Measurements from ENCODE around the gene GPRC5B.
A peak's percentile ranks its signal among the peaks of the same experiment; 100 is the strongest.

GPRC5B gene

DNA sequence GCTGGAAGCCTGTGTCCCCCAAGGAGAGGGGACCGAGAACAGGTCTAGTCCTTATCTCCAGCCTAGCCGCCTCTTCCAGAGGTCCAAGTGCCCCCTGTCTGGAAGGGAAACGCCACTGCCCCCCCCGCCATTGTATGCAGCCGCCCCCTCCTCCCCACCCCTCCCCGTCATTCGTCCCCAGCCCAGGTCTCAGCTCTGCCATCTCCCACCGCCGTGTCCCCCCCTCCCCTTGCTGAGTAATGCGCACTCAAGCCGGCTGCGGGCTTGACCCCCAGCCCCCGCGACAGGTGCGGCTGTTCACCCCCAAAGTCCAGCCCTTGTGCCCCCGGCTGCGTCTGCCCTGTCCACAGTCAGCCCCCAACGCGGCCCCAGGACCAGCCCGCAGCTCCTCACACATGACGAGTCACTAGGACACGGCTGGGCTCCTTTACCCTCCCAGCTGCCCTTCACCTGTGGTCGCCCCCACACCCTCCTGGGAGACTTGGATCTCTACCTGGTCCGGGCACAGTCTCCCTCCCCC is 622 bp downstream of the GPRC5B start:
- TF ChIP-seq, protein P1, sequence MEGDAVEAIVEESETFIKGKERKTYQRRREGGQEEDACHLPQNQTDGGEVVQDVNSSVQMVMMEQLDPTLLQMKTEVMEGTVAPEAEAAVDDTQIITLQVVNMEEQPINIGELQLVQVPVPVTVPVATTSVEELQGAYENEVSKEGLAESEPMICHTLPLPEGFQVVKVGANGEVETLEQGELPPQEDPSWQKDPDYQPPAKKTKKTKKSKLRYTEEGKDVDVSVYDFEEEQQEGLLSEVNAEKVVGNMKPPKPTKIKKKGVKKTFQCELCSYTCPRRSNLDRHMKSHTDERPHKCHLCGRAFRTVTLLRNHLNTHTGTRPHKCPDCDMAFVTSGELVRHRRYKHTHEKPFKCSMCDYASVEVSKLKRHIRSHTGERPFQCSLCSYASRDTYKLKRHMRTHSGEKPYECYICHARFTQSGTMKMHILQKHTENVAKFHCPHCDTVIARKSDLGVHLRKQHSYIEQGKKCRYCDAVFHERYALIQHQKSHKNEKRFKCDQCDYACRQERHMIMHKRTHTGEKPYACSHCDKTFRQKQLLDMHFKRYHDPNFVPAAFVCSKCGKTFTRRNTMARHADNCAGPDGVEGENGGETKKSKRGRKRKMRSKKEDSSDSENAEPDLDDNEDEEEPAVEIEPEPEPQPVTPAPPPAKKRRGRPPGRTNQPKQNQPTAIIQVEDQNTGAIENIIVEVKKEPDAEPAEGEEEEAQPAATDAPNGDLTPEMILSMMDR (IDR thresholded peaks at IDR 0.05; ENCODE audit: low read length), result no peak
- TF ChIP-seq EZH2 (optimal IDR thresholded peaks at IDR 0.05; ENCODE audit: low read depth, low read length) (no peak), EZH2phosphoT487 (IDR thresholded peaks at IDR 0.05; ENCODE audit: low read length) (no peak)
- DNase-seq, result no peak
- Histone ChIP-seq H3K4me2 (ENCODE audit: low read depth, low read length) (peak overlapping the region; percentile 92; the same call in 1 of the 2 replicates), H4K20me1 (ENCODE audit: insufficient read depth, low read length) (no peaks in the 10 kb centered on the region), H3K4me3 (ENCODE audit: low read length) (peak overlapping the region; percentile 59; the same call in 1 of the 2 replicates), H3K27me3 (replicated peaks; ENCODE audit: insufficient read depth, low read length) (peaks cover 19% of the 10 kb centered on the region), H3K9me2 (replicated peaks; ENCODE audit: insufficient read depth, low read length) (no peaks in the 10 kb centered on the region), H2AFZ (ENCODE audit: low read length) (no peak overlapping the region), H3K79me2 (ENCODE audit: low read length) (no peaks in the 10 kb centered on the region), H3K36me3 (replicated peaks; ENCODE audit: insufficient read depth, low read length) (no peaks in the 10 kb centered on the region), H3F3A (ENCODE audit: insufficient read depth, low read length) (no peaks in the 10 kb centered on the region), H3K9me3 (replicated peaks; ENCODE audit: insufficient read depth, low read length) (no peaks in the 10 kb centered on the region), H3K9ac (ENCODE audit: low read length) (no peak overlapping the region), H3K27ac (ENCODE audit: low read length) (no peak overlapping the region), H3K4me1 (ENCODE audit: low read length) (0 out of 2 replicates have a peak, but pooled peaks cover 3% of the 10 kb centered on the region)

DNA sequence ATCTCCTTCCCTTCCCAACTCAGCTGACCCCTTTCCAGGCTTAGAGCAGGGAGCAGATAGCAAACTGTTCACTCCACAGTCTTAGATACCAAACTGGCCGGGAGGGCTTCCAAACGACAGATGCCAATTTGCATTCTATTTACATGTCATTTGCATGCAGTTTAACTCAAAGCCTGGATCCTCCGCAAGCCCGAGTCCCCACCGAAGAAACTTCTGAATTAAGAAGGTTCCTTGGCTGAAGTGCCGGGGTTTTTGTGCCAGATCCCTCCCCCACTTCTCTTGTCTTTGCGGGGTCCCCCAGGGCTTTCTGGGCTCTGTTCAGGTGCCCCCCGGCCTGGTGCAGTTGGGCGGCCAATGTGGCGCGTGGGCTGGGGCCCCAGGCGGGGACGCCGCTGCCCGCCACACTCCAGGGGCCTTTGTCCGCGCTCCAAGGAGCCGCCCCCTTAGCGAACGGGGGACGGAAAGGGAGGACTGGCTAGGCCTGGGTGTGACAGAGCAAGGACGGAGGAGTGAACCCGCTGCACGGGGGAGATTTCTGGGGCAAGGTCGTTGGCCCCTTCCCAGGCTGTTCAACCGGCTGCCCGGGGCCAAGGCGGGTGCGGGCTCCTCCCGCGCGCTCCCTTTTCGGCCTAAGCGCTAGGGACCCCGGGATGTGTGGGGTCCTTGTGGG is 1.2 kb downstream of the GPRC5B start:
- Histone ChIP-seq H4K20me1 (ENCODE audit: insufficient read depth, low read length) (no peaks in the 10 kb centered on the region), H3K9ac (ENCODE audit: low read length) (no peak overlapping the region), H3K9me3 (replicated peaks; ENCODE audit: insufficient read depth, low read length) (no peaks in the 10 kb centered on the region), H3K9me2 (replicated peaks; ENCODE audit: insufficient read depth, low read length) (no peaks in the 10 kb centered on the region), H3K27me3 (replicated peaks; ENCODE audit: insufficient read depth, low read length) (peaks cover 19% of the 10 kb centered on the region), H3K79me2 (ENCODE audit: low read length) (no peaks in the 10 kb centered on the region), H3K4me2 (ENCODE audit: low read depth, low read length) (no peak overlapping the region), H3F3A (ENCODE audit: insufficient read depth, low read length) (no peaks in the 10 kb centered on the region), H3K4me1 (ENCODE audit: low read length) (0 out of 2 replicates have a peak, but pooled peaks cover 3% of the 10 kb centered on the region), H2AFZ (ENCODE audit: low read length) (no peak overlapping the region), H3K27ac (ENCODE audit: low read length) (no peak overlapping the region), H3K4me3 (ENCODE audit: low read length) (no peak overlapping the region), H3K36me3 (replicated peaks; ENCODE audit: insufficient read depth, low read length) (no peaks in the 10 kb centered on the region)
- TF ChIP-seq EZH2phosphoT487 (IDR thresholded peaks at IDR 0.05; ENCODE audit: low read length) (no peak), EZH2 (optimal IDR thresholded peaks at IDR 0.05; ENCODE audit: low read depth, low read length) (no peak)
- TF ChIP-seq, protein P1 (IDR thresholded peaks at IDR 0.05; ENCODE audit: low read length), result no peak
- no peak for DNase-seq

DNA sequence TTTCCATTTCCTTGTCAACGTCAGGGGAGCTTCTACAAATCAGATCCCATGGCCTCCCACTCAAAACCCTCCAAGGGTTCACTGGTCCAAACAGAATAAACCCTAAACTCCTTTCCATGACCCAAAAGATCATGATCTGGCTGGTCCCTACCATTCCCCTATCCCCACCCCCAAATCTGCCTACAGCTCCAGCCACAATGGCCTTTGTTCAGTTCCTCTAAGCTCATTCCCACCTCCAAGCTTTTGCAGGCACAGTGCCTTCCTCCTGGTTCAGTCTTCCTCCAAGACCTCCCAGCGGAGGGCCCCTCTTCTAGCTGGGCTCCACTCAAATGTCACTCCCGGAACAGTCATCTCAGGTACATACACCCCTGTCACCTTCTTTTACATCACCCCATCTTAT is 2.0 kb downstream of the GPRC5B start:
- Histone ChIP-seq H3K9ac (ENCODE audit: low read length) (no peak overlapping the region), H3K27ac (ENCODE audit: low read length) (no peak overlapping the region), H3K4me1 (ENCODE audit: low read length) (0 out of 2 replicates have a peak, but pooled peaks cover 3% of the 10 kb centered on the region), H3K9me2 (replicated peaks; ENCODE audit: insufficient read depth, low read length) (no peaks in the 10 kb centered on the region), H3K9me3 (replicated peaks; ENCODE audit: insufficient read depth, low read length) (no peaks in the 10 kb centered on the region), H3K36me3 (replicated peaks; ENCODE audit: insufficient read depth, low read length) (no peaks in the 10 kb centered on the region), H4K20me1 (ENCODE audit: insufficient read depth, low read length) (no peaks in the 10 kb centered on the region), H3F3A (ENCODE audit: insufficient read depth, low read length) (no peaks in the 10 kb centered on the region), H2AFZ (ENCODE audit: low read length) (no peak overlapping the region), H3K4me3 (ENCODE audit: low read length) (no peak overlapping the region), H3K27me3 (replicated peaks; ENCODE audit: insufficient read depth, low read length) (peaks cover 19% of the 10 kb centered on the region), H3K4me2 (ENCODE audit: low read depth, low read length) (no peak overlapping the region), H3K79me2 (ENCODE audit: low read length) (no peaks in the 10 kb centered on the region)
- DNase-seq, result no peak
- TF ChIP-seq EZH2 (optimal IDR thresholded peaks at IDR 0.05; ENCODE audit: low read depth, low read length) (no peak), EZH2phosphoT487 (IDR thresholded peaks at IDR 0.05; ENCODE audit: low read length) (no peak)
- TF ChIP-seq, protein P1 (IDR thresholded peaks at IDR 0.05; ENCODE audit: low read length), result no peak
